Endothelial cell of umbilical vein (primary cell): ENCODE results near the gene COTL1. TPM values are rescaled to one million over a fixed set of nuclear protein-coding genes. Genes with fewer than 3 reads are reported as not detected.

Experiments used
- BruUV-seq: library from RNA; stranded (reverse); fragments of 400-500 nt; replicated peaks from 2 replicates; lab custom pipeline; 2021; lab: Mats Ljungman, UMichigan
- CTCF ChIA-PET: fragments of 300-600, 350-600 bp; sonication (Branson Sonifier 250); formaldehyde crosslinking; loops from one replicate; lab custom pipeline; 2021; ENCODE audit warnings: antibody characterized with exemption, inconsistent platforms; lab: Charles Lee
- POLR2A ChIA-PET: fragments of 300-600, 350-600 bp; sonication (Branson Sonifier 250); formaldehyde crosslinking; loops from one replicate; lab custom pipeline; 2021; ENCODE audit warnings: antibody characterized with exemption, inconsistent platforms; lab: Charles Lee
- DNase-seq: peaks from one replicate; pipeline ENCODE4 v3.0.0-alpha.2; 2011; ENCODE audit warnings: low read depth, low spot score
- FAIRE-seq: peaks from 2 replicates; lab custom pipeline; 2011; peaks lifted over from hg19 to GRCh38; lab: Jason Lieb, UNC
- H2AFZ ChIP-seq: 2 replicates; pipeline ENCODE4 v1.6.0; 2012; ENCODE audit warnings: low read depth, low read length, control low read depth, inconsistent platforms
- H3K27ac ChIP-seq: 2 replicates; pipeline ENCODE4 v1.5.1; 2011; ENCODE audit warnings: low read depth, mild to moderate bottlenecking, control low read depth, low read length, moderate library complexity; ENCODE audit not compliant: insufficient read depth
- H3K27me3 ChIP-seq, 2 experiments: 2 replicates each; pipeline versions ENCODE4 v1.6.0 to v1.6.1; 2011; ENCODE audit warnings: low read length in 2 of 2, mixed read lengths in 1 of 2; ENCODE audit not compliant: control insufficient read depth in 2 of 2, insufficient read depth in 2 of 2
- H3K36me3 ChIP-seq, 2 experiments: 2 replicates in 1 of 2; 3 replicates in 1 of 2; pipeline ENCODE4 v1.5.1; 2011; ENCODE audit warnings: low read length in 2 of 2, mild to moderate bottlenecking in 1 of 2, moderate library complexity in 1 of 2; ENCODE audit not compliant: control insufficient read depth in 2 of 2, insufficient read depth in 2 of 2; ENCODE audit errors: extremely low read depth in 1 of 2
- H3K4me1 ChIP-seq: 3 replicates; pipeline ENCODE4 v1.5.1; 2011; ENCODE audit warnings: mild to moderate bottlenecking, low read length; ENCODE audit not compliant: control insufficient read depth, insufficient read depth; ENCODE audit errors: extremely low read depth
- H3K4me2 ChIP-seq: 2 replicates; pipeline ENCODE4 v1.6.1; 2011; ENCODE audit warnings: low read length, control low read depth, mixed read lengths; ENCODE audit not compliant: insufficient read depth
- H3K4me3 ChIP-seq, 3 experiments: fragments of 200-600 bp in 1 of 3; sonication (generic), shearing (Covaris generic) in 1 of 3; replicated peaks in 1 of 3; 2 replicates each; pipeline ENCODE4 v1.5.1; 2011 to 2016; ENCODE audit warnings: control low read depth in 3 of 3, low read length in 3 of 3, mild to moderate bottlenecking in 2 of 3, inconsistent platforms in 1 of 3, low read depth in 1 of 3, moderate library complexity in 1 of 3; ENCODE audit not compliant: insufficient read depth in 1 of 3
- H3K79me2 ChIP-seq: 2 replicates; pipeline ENCODE4 v1.6.0; 2012; ENCODE audit warnings: low read length, inconsistent platforms; ENCODE audit not compliant: control insufficient read depth, insufficient read depth
- H3K9ac ChIP-seq: replicated peaks from 2 replicates; pipeline ENCODE3; 2011; ENCODE audit warnings: low read length, control low read depth; ENCODE audit not compliant: insufficient read depth; ENCODE audit errors: extremely low read depth
- H3K9me1 ChIP-seq: replicated peaks from 3 replicates; pipeline ENCODE4 v1.6.0; 2011; ENCODE audit warnings: mild to moderate bottlenecking, low read length; ENCODE audit not compliant: control insufficient read depth, insufficient read depth; ENCODE audit errors: extremely low read depth
- H3K9me3 ChIP-seq: replicated peaks from 2 replicates; pipeline ENCODE4 v1.5.1; 2012; ENCODE audit warnings: low read length, inconsistent platforms; ENCODE audit not compliant: control insufficient read depth, insufficient read depth
- H4K20me1 ChIP-seq: replicated peaks from 2 replicates; pipeline ENCODE3; 2011; ENCODE audit warnings: mild to moderate bottlenecking, low read length; ENCODE audit not compliant: control insufficient read depth, insufficient read depth; ENCODE audit errors: extremely low read depth
- EZH2 ChIP-seq: IDR thresholded peaks from 2 replicates; pipeline ENCODE4 v1.6.1; 2012; ENCODE audit warnings: borderline replicate concordance, low read depth, mild to moderate bottlenecking, moderate library complexity, low read length, inconsistent platforms; ENCODE audit not compliant: severe bottlenecking
- FOS ChIP-seq: IDR thresholded peaks from 2 replicates; pipeline ENCODE4 v1.6.1; 2011; ENCODE audit warnings: mild to moderate bottlenecking, low read length, moderate library complexity, borderline replicate concordance; ENCODE audit not compliant: insufficient read depth
- GATA2 ChIP-seq: IDR thresholded peaks from 2 replicates; pipeline ENCODE4 v1.7.0; 2011; ENCODE audit warnings: low read depth, mild to moderate bottlenecking, moderate library complexity, mixed read lengths, low read length; ENCODE audit not compliant: insufficient read length, insufficient read depth
- JUN ChIP-seq: IDR thresholded peaks from 2 replicates; pipeline ENCODE4 v1.6.1; 2011; ENCODE audit warnings: borderline replicate concordance, low read depth; ENCODE audit not compliant: insufficient read length, insufficient read depth
- MYC ChIP-seq: IDR thresholded peaks from one replicate; pipeline ENCODE4 v1.6.1; 2011; ENCODE audit warnings: mild to moderate bottlenecking, low read depth, low read length
- POLR2A ChIP-seq: IDR thresholded peaks from 2 replicates; pipeline ENCODE4 v1.6.1; 2012; ENCODE audit warnings: low read depth, mild to moderate bottlenecking, control low read depth, low read length
- POLR2AphosphoS5 ChIP-seq: IDR thresholded peaks from 2 replicates; pipeline ENCODE4 v1.6.1; 2012; ENCODE audit warnings: low read depth, mild to moderate bottlenecking, control low read depth, low read length, moderate library complexity; ENCODE audit not compliant: insufficient read depth
- dilution Hi-C: fragments of 300-500 bp; cut with MboI; formaldehyde crosslinking; loops from one replicate; pipeline ENCODE4 v1.15.0; 2019; ENCODE audit warnings: low sequenced_read_pairs; ENCODE audit not compliant: extremely low pct_ligation_motif_present
- intact Hi-C: fragments of 100-400 bp; cut with micrococcal nuclease; formaldehyde crosslinking; loops from one replicate; pipeline ENCODE4 v1.10.0; 2022
- polyA plus RNA-seq, 4 experiments: library from polyadenylated mRNA; depleted of rRNA in 3 of 4; stranded (reverse) in 3 of 4; unstranded in 1 of 4; fragments of >200 nt; gene quantifications; 2 replicates each; pipeline versions ENCODE4 v1.2.1 to v1.2.3, GENCODE V29; 2011 to 2012; ENCODE audit warnings: missing spikeins in 1 of 4
- total RNA-seq: library from RNA; stranded (reverse); gene quantifications from 2 replicates; pipeline ENCODE4 v1.2.3, GENCODE V29; 2021
- TF ChIP-seq, protein P1 (sequence below): IDR thresholded peaks from 2 replicates; pipeline ENCODE4 v1.6.1; 2011; ENCODE audit not compliant: insufficient read depth, insufficient read length
- TF ChIP-seq, protein P2 (sequence below), 2 donors: IDR thresholded peaks; 1 replicate in 1 of 2; 2 replicates in 1 of 2; pipeline ENCODE4 v1.5.1; 2011; ENCODE audit warnings: low read length in 2 of 2, mild to moderate bottlenecking in 2 of 2, moderate library complexity in 2 of 2, control low read depth in 1 of 2, inconsistent platforms in 1 of 2, low read depth in 1 of 2; ENCODE audit not compliant: insufficient read depth in 1 of 2; ENCODE audit errors: extremely low read depth in 1 of 2

COTL1 gene
- total and polyA plus RNA-seq, 2 donors (not counting 3 experiments of a cell fraction or from before 2014, with no cell fraction given), result 90.0 to 200 TPM

DNA sequence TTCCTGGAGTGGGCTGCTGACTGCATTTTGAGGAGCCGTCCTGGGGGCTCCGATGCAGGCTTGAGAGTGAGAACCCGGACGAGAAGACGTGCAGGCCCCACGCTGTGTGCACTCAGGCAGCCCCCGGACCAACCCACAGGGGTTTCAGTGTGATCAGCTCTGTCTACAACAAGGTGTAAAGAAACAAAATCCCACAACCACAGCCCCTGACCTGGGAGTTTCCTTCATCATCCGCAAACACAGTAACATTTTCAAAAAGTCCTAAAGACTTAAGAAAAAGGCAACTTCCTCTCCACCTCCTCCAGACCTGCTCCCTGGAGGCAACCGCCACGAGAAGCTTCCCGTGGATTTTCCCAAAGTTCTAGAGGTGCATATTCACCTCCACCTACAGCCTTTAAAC lies 98.0 kb downstream of the COTL1 start:
- Histone ChIP-seq H3K9ac (no peak overlapping the region), H2AFZ (no peak overlapping the region), H3K79me2 (no peaks in the 10 kb centered on the region), H3K9me3 (no peaks in the 10 kb centered on the region), H3K9me1 (no peaks in the 10 kb centered on the region), H3K36me3 (no peaks in the 10 kb centered on the region), H3K4me2 (no peak overlapping the region), H4K20me1 (no peaks in the 10 kb centered on the region), H3K27me3 (no peaks in the 10 kb centered on the region), H3K4me1 (no peaks in the 10 kb centered on the region), H3K4me3 (no peak overlapping the region), H3K27ac (no peak overlapping the region)
- dilution Hi-C loops (loop anchor here (25.0 kb wide), 1 partner anchor 92 kb away; the partner anchor contains the start of gene COTL1), intact Hi-C loops (loop anchor here (10.0 kb wide), 1 partner anchor 435 kb away; no protein-coding TSS in a partner anchor)
- ChIA-PET POLR2A (interaction anchor here (1.0 kb wide), 1 partner anchor 98 kb away, joined by 3 read pairs; the partner anchor contains the start of gene COTL1), CTCF (interaction anchor here (0.7 to 14.0 kb wide), 6 partner anchors 8 to 243 kb away, joined by 3 to 73 read pairs (median 6); partner anchors contain the start of gene MEAK7)
- no peak for FAIRE-seq
- DNase-seq, result no peak
- TF ChIP-seq GATA2, result no peak
- TF ChIP-seq, protein P1, sequence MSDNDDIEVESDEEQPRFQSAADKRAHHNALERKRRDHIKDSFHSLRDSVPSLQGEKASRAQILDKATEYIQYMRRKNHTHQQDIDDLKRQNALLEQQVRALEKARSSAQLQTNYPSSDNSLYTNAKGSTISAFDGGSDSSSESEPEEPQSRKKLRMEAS, result no peak
- TF ChIP-seq, protein P2, sequence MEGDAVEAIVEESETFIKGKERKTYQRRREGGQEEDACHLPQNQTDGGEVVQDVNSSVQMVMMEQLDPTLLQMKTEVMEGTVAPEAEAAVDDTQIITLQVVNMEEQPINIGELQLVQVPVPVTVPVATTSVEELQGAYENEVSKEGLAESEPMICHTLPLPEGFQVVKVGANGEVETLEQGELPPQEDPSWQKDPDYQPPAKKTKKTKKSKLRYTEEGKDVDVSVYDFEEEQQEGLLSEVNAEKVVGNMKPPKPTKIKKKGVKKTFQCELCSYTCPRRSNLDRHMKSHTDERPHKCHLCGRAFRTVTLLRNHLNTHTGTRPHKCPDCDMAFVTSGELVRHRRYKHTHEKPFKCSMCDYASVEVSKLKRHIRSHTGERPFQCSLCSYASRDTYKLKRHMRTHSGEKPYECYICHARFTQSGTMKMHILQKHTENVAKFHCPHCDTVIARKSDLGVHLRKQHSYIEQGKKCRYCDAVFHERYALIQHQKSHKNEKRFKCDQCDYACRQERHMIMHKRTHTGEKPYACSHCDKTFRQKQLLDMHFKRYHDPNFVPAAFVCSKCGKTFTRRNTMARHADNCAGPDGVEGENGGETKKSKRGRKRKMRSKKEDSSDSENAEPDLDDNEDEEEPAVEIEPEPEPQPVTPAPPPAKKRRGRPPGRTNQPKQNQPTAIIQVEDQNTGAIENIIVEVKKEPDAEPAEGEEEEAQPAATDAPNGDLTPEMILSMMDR (IDR thresholded peaks at IDR 0.05; ENCODE audit: extremely low read depth in 1 of 2, insufficient read depth in 1 of 2, low read depth in 1 of 2, low read length in 2 of 2), result no peak
- TF ChIP-seq POLR2A, result no peak
- no peak for TF ChIP-seq POLR2AphosphoS5
- TF ChIP-seq MYC, result no peak
- no peak for TF ChIP-seq FOS
- no peak for TF ChIP-seq JUN
- no peak for TF ChIP-seq EZH2
- no TSS peak for BruUV-seq
